Effector memory CD8-positive, alpha-beta T cell (primary cell): ENCODE data around the gene WDR70.
"Not testable (repeated sequence)": the region's sequence is repeated elsewhere in the genome, so short reads cannot be mapped to it uniquely, and the experiment has no call there.

Source experiments
- ATAC-seq: fragments of 150-1000 bp; cut with Tn5 transposase; replicated peaks from 2 replicates; pipeline ENCODE4 v1.10.0; 2021; ENCODE audit warnings: mild to moderate bottlenecking, moderate library complexity
- DNase-seq, 3 experiments: peaks; one replicate each; pipeline ENCODE4 v3.0.0; 2021
- H3K27ac Mint-ChIP-seq, 2 donors: one replicate each; pipeline ENCODE4 v1.8.0; 2022; ENCODE audit warnings: mild to moderate bottlenecking in 2 of 2, mixed read lengths in 2 of 2, moderate library complexity in 2 of 2
- H3K27me3 Mint-ChIP-seq, 2 donors: one replicate each; pipeline ENCODE4 v1.8.0; 2022; ENCODE audit warnings: mixed read lengths in 2 of 2
- H3K36me3 Mint-ChIP-seq: one replicate; pipeline ENCODE4 v1.8.0; 2022; ENCODE audit warnings: mild to moderate bottlenecking, moderate library complexity, mixed read lengths; ENCODE audit not compliant: insufficient read depth
- H3K4me1 Mint-ChIP-seq, 2 donors: one replicate each; pipeline ENCODE4 v1.8.0; 2022; ENCODE audit warnings: low read depth in 2 of 2, mixed read lengths in 2 of 2
- H3K4me3 Mint-ChIP-seq, 2 donors: one replicate each; pipeline ENCODE4 v1.8.0; 2022; ENCODE audit warnings: mild to moderate bottlenecking in 2 of 2, mixed read lengths in 2 of 2, moderate library complexity in 2 of 2
- H3K9me3 Mint-ChIP-seq, 2 donors: one replicate each; pipeline ENCODE4 v1.8.0; 2022; ENCODE audit warnings: mixed read lengths in 2 of 2

The WDR70 gene

DNA sequence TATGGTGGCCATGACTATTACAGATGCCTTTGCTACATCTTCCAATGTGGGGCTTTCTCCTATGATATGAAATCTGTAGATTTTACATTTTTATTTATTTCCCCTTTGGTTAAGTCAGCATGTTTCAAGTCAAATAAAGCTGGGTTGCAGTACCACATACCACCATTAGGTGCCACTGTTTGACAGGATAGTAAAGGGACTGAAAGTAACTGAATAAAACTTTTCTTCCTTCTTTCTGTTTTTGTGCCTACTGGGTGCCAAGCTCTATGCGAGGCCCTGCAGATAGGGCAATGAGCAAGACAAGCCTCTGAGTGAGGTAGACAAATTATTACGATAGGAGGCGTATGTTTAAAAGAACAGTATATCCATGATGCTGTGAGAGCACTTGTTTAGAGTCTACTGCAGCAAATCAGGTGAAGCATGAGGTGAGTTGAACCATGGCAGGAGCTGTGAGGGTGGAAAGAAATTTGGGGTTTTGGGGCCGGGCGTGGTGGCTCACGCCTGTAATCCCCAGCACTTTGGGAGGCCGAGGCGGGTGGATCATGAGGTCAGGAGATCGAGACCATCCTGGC lies 395.9 kb downstream of the WDR70 start:
- H3K4me1 Mint-ChIP-seq = no peaks in the 10 kb centered on the region
- peaks cover 3% of the 10 kb centered on the region for H3K36me3 Mint-ChIP-seq
- H3K27me3 Mint-ChIP-seq = peaks cover 14 to 23% of the 10 kb centered on the region in 2 donors
- DNase-seq (no peak), ATAC-seq (no peak)
- no peak overlapping the region for H3K4me3 Mint-ChIP-seq
- peaks cover 3 to 14% of the 10 kb centered on the region in 2 donors for H3K9me3 Mint-ChIP-seq
- no peak overlapping the region for H3K27ac Mint-ChIP-seq

DNA sequence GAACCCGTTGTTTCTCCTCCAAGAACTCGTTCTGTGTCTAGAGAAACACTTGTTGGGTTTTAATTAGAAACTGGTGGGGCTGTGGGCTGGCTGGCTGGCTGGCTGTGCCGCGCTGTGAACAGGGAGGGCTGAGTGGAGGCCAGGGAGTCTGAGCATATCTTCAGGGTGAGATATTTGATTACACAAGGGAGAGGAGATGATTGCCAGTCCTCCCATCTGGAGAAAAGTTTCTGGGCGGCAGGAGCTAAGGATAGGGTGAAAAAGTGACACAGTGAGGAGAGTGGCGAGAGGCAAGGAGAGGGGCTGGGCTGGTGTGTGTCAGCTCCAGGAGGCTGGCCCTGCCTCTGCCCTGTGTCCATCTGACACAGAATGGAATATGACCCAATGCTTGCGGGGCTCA lies 397.7 kb downstream of the WDR70 start:
- Mint-ChIP-seq H3K9me3 (peaks cover 3 to 14% of the 10 kb centered on the region in 2 donors), H3K27ac (no peak overlapping the region), H3K4me3 (no peak overlapping the region), H3K36me3 (peaks cover 3% of the 10 kb centered on the region), H3K4me1 (no peaks in the 10 kb centered on the region), H3K27me3 (peaks cover 5 to 11% of the 10 kb centered on the region in 2 donors)
- DNase-seq (no peak), ATAC-seq (no peak)

DNA sequence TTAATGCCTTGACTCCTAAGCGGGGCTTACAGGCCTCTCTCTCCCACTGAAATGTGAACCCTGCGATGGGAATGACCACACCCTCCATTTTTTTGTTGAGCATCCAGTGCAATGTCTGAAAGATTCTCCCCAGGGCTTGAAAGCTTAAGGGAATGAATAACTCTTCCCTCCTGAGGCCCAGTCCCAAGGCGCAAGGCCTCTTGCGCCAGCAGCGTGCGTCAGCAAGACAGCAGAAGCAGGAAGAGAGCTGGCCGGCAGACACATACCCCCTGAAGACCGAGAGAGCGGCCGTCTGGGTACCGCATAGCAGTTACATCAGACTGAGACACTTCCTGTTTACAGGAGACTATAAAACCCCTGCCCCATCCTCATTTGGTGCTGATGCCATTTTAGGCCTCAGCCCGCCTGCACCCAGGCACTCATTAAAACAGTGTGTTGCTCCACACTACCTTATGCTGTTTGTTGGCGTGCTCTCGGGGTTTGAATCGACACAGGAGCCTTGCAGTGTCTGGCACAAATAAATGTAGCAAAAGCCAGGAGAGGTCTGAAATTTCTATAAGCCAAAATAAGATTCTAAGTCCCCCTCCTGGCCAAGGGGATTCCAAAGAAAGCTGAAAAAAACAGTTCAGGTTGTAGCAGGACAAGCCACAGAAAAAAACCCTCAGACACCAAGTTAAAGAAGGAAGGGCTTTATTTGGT lies 398.5 kb downstream of the WDR70 start:
- peaks cover 3% of the 10 kb centered on the region for H3K36me3 Mint-ChIP-seq
- H3K9me3 Mint-ChIP-seq = peaks cover 3 to 14% of the 10 kb centered on the region in 2 donors
- no peak overlapping the region for H3K27ac Mint-ChIP-seq

DNA sequence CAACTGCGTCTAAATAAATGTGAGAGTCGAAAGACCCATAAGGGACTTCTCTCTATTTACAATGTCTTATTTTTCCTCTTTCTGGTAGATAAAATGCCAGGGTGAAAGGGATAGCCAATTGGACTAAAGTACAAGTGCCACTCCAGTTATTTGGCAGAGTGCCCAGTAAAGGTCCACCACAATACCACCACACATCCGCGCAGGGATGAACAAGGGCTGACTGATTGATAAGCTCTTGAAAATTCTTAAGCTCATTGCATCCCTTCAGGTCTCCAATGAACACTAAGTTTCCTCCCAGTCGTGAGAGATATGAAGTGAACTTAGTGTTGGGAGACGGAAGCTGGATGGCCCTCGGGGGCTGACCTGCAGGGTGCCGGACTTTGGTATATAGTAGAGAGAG lies 402.3 kb downstream of the WDR70 start:
- H3K4me3 Mint-ChIP-seq, H3K27ac Mint-ChIP-seq, H3K4me1 Mint-ChIP-seq, H3K36me3 Mint-ChIP-seq, H3K9me3 Mint-ChIP-seq, ATAC-seq, DNase-seq: not testable (repeated sequence)
- peaks cover 12 to 13% of the 10 kb centered on the region in 2 donors for H3K27me3 Mint-ChIP-seq

More for the DNA sequence above, 398.5 kb downstream of the WDR70 start:
- Mint-ChIP-seq H3K4me3 (no peak overlapping the region), H3K27me3 (peaks cover 0 to 5% of the 10 kb centered on the region in 2 donors), H3K4me1 (no peaks in the 10 kb centered on the region)
- no peak for ATAC-seq
- no peak for DNase-seq

DNA sequence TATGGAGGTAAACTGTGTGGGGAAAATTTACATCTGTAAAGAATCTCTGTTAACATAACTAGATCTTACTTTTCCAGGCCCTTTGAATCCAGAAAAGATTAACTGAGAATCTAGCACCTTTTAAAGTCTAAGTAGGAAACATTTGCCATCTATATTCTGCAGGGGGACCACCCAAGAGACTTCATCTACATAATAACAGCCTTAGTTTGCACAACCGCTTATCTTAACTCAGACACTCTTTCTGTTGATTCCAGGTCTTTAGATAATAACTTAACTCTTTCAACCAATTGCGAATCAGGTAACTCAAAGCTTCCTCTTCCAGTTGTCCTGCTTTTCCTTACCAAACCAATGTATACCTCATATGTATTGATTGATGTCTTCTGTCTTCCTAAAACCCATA lies 407.3 kb downstream of the WDR70 start:
- H3K27ac Mint-ChIP-seq = no peak overlapping the region
- no peak for ATAC-seq
- H3K4me3 Mint-ChIP-seq = no peak overlapping the region
- peaks cover 30 to 41% of the 10 kb centered on the region in 2 donors for H3K27me3 Mint-ChIP-seq
- no peak for DNase-seq
- no peaks in the 10 kb centered on the region for H3K36me3 Mint-ChIP-seq
- H3K4me1 Mint-ChIP-seq = no peaks in the 10 kb centered on the region
- H3K9me3 Mint-ChIP-seq = peaks cover 0 to 4% of the 10 kb centered on the region in 2 donors

DNA sequence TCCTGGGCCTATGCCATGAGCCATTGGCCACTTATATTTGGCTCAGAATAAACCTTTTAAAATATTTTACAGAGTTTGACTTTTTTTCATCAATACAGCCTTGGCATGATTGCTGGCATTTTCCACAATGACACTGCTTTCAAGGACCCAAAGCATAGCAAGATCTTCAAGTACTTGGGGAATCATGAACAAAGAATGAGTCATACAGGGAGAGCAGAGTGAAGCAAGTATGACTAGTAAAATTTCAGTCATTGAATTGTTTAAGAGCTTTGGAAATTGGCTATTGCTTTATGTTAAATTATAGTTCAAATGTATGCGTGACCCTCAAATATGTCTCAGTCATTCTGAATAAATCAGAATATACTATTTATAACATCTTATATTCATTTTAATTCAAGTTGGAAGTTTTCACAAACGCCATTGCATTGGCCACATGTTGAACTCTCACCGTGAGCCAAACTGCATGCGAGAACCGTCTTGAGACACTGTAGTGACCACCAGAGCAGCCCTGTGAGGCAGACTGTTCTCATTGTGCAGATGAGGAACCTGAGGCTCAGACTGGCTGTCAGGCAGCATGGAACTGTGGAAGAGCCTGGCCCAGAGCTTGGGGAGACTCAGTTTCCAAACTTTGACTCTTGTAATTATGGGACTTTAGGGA lies 407.9 kb downstream of the WDR70 start:
- Mint-ChIP-seq H3K27me3 (peaks cover 30 to 47% of the 10 kb centered on the region in 2 donors), H3K36me3 (no peaks in the 10 kb centered on the region), H3K27ac (no peak overlapping the region), H3K4me3 (no peak overlapping the region), H3K4me1 (no peaks in the 10 kb centered on the region), H3K9me3 (peaks cover 0 to 4% of the 10 kb centered on the region in 2 donors)
- DNase-seq = no peak
- no peak for ATAC-seq

DNA sequence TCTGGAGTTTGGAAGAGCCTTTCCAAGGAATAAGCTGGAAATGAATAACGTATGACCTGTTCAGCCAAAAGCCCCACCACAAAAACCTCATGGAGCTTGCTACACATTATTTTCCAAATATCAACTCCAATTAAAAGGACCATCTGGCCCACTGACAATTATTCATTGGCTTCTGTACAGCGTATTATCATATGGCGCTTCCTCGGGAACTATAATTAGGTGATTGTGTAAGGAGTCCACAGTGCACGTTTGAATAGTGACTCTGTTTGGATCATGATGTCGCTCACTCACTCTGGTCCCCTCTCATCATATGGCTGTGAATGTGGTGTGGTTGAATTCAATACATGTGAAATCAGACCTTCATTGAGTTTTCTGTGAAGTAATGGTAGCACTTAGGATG lies 408.6 kb downstream of the WDR70 start:
- H3K27me3 Mint-ChIP-seq = peaks cover 30 to 55% of the 10 kb centered on the region in 2 donors
- no peaks in the 10 kb centered on the region for H3K36me3 Mint-ChIP-seq

DNA sequence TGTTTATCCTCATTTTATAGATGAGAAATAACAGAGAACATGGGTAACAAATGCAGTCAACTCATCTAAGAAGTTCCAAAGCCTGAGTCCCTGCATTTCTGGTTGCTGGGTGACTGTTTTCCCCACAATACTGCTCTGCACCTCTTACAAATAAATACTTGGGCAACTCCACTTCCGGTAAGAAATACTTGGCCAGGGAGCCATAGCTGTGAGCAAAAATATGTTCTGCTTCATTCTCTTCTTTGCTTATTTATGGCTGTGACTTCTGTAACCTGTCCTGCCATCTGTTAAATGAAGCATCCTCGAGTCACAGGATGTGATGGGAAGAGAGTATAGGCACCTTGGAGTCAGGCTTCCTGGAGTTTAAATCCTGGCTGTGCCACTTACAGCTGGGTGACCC lies 410.9 kb downstream of the WDR70 start:
- H3K36me3 Mint-ChIP-seq = no peaks in the 10 kb centered on the region
- H3K9me3 Mint-ChIP-seq = peaks cover 6 to 12% of the 10 kb centered on the region in 2 donors
- H3K27ac Mint-ChIP-seq = no peak overlapping the region
- H3K4me1 Mint-ChIP-seq = no peaks in the 10 kb centered on the region
- H3K4me3 Mint-ChIP-seq = no peak overlapping the region
- peaks cover 37 to 73% of the 10 kb centered on the region in 2 donors for H3K27me3 Mint-ChIP-seq
- DNase-seq (no peak), ATAC-seq (no peak)

More for the DNA sequence above, 408.6 kb downstream of the WDR70 start:
- H3K27ac Mint-ChIP-seq = no peak overlapping the region
- H3K9me3 Mint-ChIP-seq = peaks cover 0 to 4% of the 10 kb centered on the region in 2 donors
- ATAC-seq (no peak), DNase-seq (no peak)
- H3K4me1 Mint-ChIP-seq = no peaks in the 10 kb centered on the region
- H3K4me3 Mint-ChIP-seq = no peak overlapping the region

DNA sequence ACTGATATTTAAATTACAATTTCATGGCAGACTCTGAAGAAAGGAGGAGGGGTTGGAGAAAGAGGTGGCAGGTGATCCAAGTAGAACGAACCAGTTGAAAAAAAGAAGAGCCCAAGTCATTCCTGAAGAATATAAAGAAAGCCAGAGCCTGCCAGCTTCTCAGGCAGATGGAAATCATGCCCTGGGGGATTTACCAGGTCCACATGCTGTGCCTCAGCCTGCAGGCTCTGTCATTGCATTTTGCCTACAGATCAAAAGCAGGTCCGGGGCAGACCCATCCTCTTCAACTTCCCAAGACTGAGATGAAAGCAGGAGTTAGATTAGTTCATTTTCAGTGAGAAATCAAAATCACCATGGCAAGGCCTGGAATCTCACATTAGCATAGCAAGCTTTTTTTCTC lies 412.2 kb downstream of the WDR70 start:
- Mint-ChIP-seq H3K36me3 (no peaks in the 10 kb centered on the region), H3K4me1 (no peaks in the 10 kb centered on the region), H3K4me3 (no peak overlapping the region), H3K27me3 (peaks cover 31 to 66% of the 10 kb centered on the region in 2 donors), H3K27ac (no peak overlapping the region), H3K9me3 (peaks cover 5 to 12% of the 10 kb centered on the region in 2 donors)
- DNase-seq = no peak
- ATAC-seq = no peak

DNA sequence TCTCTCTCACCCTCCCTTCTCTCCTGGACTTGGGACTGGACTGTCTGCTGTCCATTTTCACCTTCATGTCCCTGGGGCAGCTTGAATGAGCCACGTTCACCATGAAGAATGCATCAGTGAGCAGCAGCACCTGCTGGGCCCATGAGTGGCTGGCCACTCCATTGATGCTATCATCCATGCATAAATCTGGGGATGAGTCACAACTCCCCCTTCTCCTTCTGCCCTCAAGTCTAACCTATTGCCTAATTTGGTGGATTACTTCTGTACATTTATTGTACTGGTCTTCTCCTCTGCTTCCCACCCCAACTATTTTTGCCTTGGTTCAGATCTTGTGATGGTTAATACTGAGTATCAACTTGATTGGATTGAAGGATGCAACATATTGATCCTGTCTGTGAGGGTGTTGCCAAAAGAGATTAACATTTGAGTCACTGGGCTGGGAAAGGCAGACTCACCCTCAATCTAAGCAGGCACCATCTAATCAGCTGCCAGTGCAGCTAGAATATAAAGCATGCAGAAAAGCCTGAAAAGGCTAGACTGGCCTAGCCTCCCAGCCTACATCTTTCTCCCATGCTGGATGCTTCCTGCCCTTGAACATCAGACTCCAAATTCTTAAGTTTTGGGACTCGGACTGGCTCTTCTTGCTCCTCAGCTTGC lies 414.0 kb downstream of the WDR70 start:
- Mint-ChIP-seq H3K36me3 (no peaks in the 10 kb centered on the region), H3K4me3 (no peak overlapping the region), H3K4me1 (no peaks in the 10 kb centered on the region), H3K27me3 (peaks cover 31 to 72% of the 10 kb centered on the region in 2 donors), H3K27ac (no peak overlapping the region), H3K9me3 (peaks cover 8 to 19% of the 10 kb centered on the region in 2 donors)
- no peak for ATAC-seq
- no peak for DNase-seq

DNA sequence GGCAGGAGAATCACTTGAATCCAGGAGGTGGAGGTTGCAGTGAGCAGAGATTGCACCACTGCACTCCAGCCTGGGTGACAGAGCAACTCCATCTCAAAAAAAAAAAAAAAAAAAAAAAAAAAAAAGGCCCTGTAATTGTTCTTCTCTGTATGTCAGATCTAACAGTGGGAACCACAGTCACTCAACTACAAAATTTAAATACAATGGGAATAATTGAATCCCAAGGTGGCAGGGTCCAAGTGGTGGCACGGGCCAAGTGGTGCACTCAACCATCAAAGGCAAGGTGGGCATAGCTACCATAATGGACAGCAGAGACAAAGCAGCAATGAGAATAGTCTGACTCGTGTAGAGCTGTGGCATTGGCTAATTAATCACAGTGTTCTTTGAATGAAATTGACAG lies 416.2 kb downstream of the WDR70 start:
- not testable (repeated sequence) for H3K27ac Mint-ChIP-seq, DNase-seq, ATAC-seq, H3K4me1 Mint-ChIP-seq, H3K36me3 Mint-ChIP-seq, H3K4me3 Mint-ChIP-seq
- Mint-ChIP-seq H3K9me3 (peaks cover 8 to 19% of the 10 kb centered on the region in 2 donors), H3K27me3 (peaks cover 20 to 50% of the 10 kb centered on the region in 2 donors)

DNA sequence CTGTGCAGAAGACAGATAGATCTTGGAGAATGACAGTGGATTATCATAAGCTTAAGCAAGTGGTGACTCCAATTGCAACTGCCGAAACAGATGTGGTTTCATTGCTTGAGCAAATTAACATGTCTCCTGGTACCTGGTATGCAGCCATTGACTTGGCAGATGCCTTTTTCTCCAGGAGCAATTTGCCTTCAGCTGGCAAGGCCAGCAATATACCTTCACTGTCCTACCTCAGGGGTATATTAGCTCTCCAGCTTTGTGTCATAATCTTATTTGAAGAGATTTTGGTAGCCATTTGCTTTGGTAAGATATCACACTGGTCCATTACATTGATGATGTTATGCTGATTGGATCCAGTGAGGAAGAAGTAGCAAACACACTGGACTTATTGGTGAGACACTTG lies 417.3 kb downstream of the WDR70 start:
- H3K4me1 Mint-ChIP-seq, H3K27ac Mint-ChIP-seq, DNase-seq, H3K36me3 Mint-ChIP-seq, H3K4me3 Mint-ChIP-seq, ATAC-seq: not testable (repeated sequence)
- Mint-ChIP-seq H3K9me3 (peaks cover 8 to 19% of the 10 kb centered on the region in 2 donors), H3K27me3 (peaks cover 19 to 45% of the 10 kb centered on the region in 2 donors)

DNA sequence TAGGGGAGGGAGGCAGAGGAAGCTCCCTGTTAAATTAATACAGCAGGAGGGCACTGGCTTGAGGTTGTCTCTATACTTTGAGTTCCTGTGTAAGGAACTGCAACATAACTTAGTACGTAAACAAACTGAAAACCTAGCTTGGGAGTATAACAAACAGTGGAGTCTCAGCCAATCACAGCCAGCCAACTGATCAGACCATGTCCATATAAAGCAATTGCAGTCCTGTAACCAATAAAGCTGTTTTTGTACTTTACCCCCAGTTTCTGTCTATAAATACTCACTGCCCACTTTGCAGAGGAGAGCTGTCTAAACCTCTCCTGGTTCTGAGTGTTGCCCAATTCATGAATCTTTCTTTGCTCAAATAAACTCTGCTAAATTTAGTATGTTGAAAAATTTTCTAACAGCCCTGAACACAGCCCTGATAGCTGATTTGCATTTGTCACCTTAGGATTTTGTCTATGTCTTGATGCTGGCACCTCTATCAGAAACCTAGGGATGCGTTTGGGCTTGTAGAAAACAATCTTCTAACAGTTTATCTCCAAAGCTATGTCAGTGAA lies 420.8 kb downstream of the WDR70 start:
- H3K9me3 Mint-ChIP-seq = peaks cover 3 to 8% of the 10 kb centered on the region in 2 donors
- H3K27me3 Mint-ChIP-seq = peaks cover 11 to 15% of the 10 kb centered on the region in 2 donors
- H3K4me3 Mint-ChIP-seq = no peak overlapping the region
- ATAC-seq (no peak), DNase-seq (no peak)
- no peaks in the 10 kb centered on the region for H3K36me3 Mint-ChIP-seq
- H3K27ac Mint-ChIP-seq = no peak overlapping the region
- H3K4me1 Mint-ChIP-seq = no peaks in the 10 kb centered on the region
